GM23248 (cell line): ENCODE results near the gene IQCK.

Source experiments
- EZH2 ChIP-seq: fragments of 200-600 bp; sonication (generic); IDR thresholded peaks from 2 replicates; pipeline ENCODE4 v1.6.1; 2018; ENCODE audit warnings: antibody characterized with exemption, mild to moderate bottlenecking; ENCODE audit not compliant: insufficient read depth, poor library complexity, severe bottlenecking
- EZH2phosphoT487 ChIP-seq: fragments of 200-600 bp; sonication (generic); IDR thresholded peaks from 2 replicates; pipeline ENCODE4 v1.6.1; 2018; ENCODE audit warnings: antibody characterized with exemption, moderate library complexity, mild to moderate bottlenecking, low read depth; ENCODE audit not compliant: insufficient read depth

DNA sequence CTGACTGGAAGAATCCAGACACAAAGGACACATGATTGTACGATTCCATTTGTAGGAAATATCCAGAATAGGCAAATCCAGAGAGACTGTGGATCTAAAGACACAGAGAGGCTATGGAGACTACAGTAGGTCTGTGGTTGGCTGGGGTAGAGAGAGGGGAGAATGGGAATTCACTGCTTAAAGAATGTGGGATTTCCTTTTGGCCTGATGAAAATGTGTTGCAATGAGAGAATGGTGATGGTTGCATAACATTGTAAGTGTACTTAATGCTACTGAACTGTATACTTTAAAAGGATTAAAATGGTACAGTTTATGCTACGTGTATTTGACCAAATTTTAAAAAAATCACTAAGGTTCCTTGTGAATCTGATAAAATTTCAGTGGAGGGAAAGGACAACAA is 104.5 kb downstream of the IQCK start:
- TF ChIP-seq EZH2 = no peak
- no peak for TF ChIP-seq EZH2phosphoT487
